GM12878 (cell line): Measurements from ENCODE around the gene RNLS. TPM values are rescaled to one million over a fixed set of nuclear protein-coding genes. Genes with fewer than 3 reads are reported as not detected.

Source experiments
- ATAC-seq: fragments of 200-7000 bp; cut with Tn5 transposase; 3 replicates; pipeline ENCODE4 v1.9.1; 2020; ENCODE audit warnings: mild to moderate bottlenecking, moderate library complexity
- BruUV-seq: library from RNA; stranded (reverse); fragments of 400-500 nt; replicated peaks from 2 replicates; lab custom pipeline; 2021; lab: Mats Ljungman, UMichigan
- CTCF ChIA-PET: fragments of 300-600 bp; sonication (Branson Sonifier 250); formaldehyde crosslinking; extraction: SDS; loops from one replicate; lab custom pipeline; 2021; ENCODE audit warnings: inconsistent platforms; lab: Yijun Ruan, JAX
- POLR2A ChIA-PET: fragments of 350-600 bp; formaldehyde crosslinking; extraction: SDS; loops from one replicate; lab custom pipeline; 2021; ENCODE audit warnings: inconsistent platforms; lab: Charles Lee
- RAD21 ChIA-PET: fragments of 300-600 bp; sonication (Branson Sonifier 250); formaldehyde crosslinking; loops from one replicate; lab custom pipeline; 2023; ENCODE audit warnings: antibody characterized with exemption; ENCODE audit not compliant: unreplicated experiment; lab: Charles Lee
- SMC1A ChIA-PET: fragments of 300-600 bp; sonication (Branson Sonifier 250); formaldehyde crosslinking; loops from one replicate; lab custom pipeline; 2023; ENCODE audit not compliant: unreplicated experiment, uncharacterized antibody; lab: Charles Lee
- DNase-seq: peaks from one replicate; pipeline ENCODE4 v3.0.0-alpha.2; 2011; ENCODE audit warnings: low read depth, low spot score
- FAIRE-seq: peaks from 3 replicates; lab custom pipeline; 2011; peaks lifted over from hg19 to GRCh38; lab: Jason Lieb, UNC
- H2AFZ ChIP-seq: 2 replicates; pipeline ENCODE4 v1.6.0; 2011; ENCODE audit warnings: low read depth, low read length, control low read depth; ENCODE audit not compliant: control insufficient read depth
- H3K27ac ChIP-seq: 2 replicates; pipeline ENCODE4 v1.5.1; 2011; ENCODE audit warnings: control low read depth; ENCODE audit not compliant: control insufficient read depth, insufficient read depth
- H3K27me3 ChIP-seq, 2 experiments: replicated peaks in 1 of 2; 2 replicates each; pipeline versions ENCODE4 v1.6.0 to v1.6.1; 2011; ENCODE audit warnings: low read length in 1 of 2; ENCODE audit not compliant: control insufficient read depth in 2 of 2, insufficient read depth in 2 of 2
- H3K36me3 ChIP-seq, 2 experiments: 2 replicates each; pipeline ENCODE4 v1.5.1; 2011; ENCODE audit warnings: low read length in 1 of 2; ENCODE audit not compliant: control insufficient read depth in 2 of 2, insufficient read depth in 2 of 2
- H3K4me1 ChIP-seq: 2 replicates; pipeline ENCODE4 v1.6.1; 2011; ENCODE audit warnings: mild to moderate bottlenecking, low read length, moderate library complexity, mixed read lengths; ENCODE audit not compliant: control insufficient read depth, insufficient read depth
- H3K4me2 ChIP-seq: 2 replicates; pipeline ENCODE4 v1.6.0; 2011; ENCODE audit warnings: control low read depth; ENCODE audit not compliant: control insufficient read depth, insufficient read depth
- H3K4me3 ChIP-seq: fragments of 200-600 bp; sonication (generic); 2 replicates; pipeline ENCODE4 v1.5.1; 2016
- H3K79me2 ChIP-seq: 2 replicates; pipeline ENCODE4 v1.6.0; 2011; ENCODE audit warnings: low read length; ENCODE audit not compliant: control insufficient read depth, insufficient read depth
- H3K9ac ChIP-seq: 2 replicates; pipeline ENCODE4 v1.8.0; 2011; ENCODE audit warnings: low read length, control low read depth, mixed read lengths; ENCODE audit not compliant: control insufficient read depth, insufficient read depth
- H3K9me3 ChIP-seq: replicated peaks from 3 replicates; pipeline ENCODE4 v1.5.1; 2011; ENCODE audit warnings: mild to moderate bottlenecking, low read length; ENCODE audit not compliant: control insufficient read depth, insufficient read depth
- H4K20me1 ChIP-seq: 2 replicates; pipeline ENCODE4 v1.6.0; 2011; ENCODE audit not compliant: control insufficient read depth, insufficient read depth
- BMI1 ChIP-seq: fragments of 450-650 bp; IDR thresholded peaks from 2 replicates; pipeline ENCODE4 v1.6.1; 2016; ENCODE audit warnings: mild to moderate bottlenecking, moderate library complexity, borderline replicate concordance
- CHD2 ChIP-seq: IDR thresholded peaks from 2 replicates; pipeline ENCODE4 v1.6.1; 2011; ENCODE audit warnings: low read depth, low read length, improper control_type of control experiment, borderline replicate concordance
- CREM ChIP-seq: IDR thresholded peaks from 2 replicates; pipeline ENCODE4 v1.6.1; 2014; ENCODE audit warnings: antibody characterized with exemption, low read depth
- FOXM1 ChIP-seq: IDR thresholded peaks from 2 replicates; pipeline ENCODE4 v1.6.1; 2012; ENCODE audit warnings: low read depth, mild to moderate bottlenecking, inconsistent platforms, low read length, moderate library complexity
- GATAD2B ChIP-seq: fragments of 450-650 bp; conservative IDR thresholded peaks from 2 replicates; pipeline ENCODE4 v1.6.1; 2017; ENCODE audit warnings: low read depth, mild to moderate bottlenecking, moderate library complexity
- HSF1 ChIP-seq: fragments of 150-350 bp; IDR thresholded peaks from 2 replicates; pipeline ENCODE4 v1.6.1; 2014; ENCODE audit warnings: mild to moderate bottlenecking, low read depth, low read length
- SRF ChIP-seq, 2 experiments: IDR thresholded peaks; 2 replicates each; pipeline ENCODE4 v1.6.1; 2011; ENCODE audit warnings: low read depth in 2 of 2, low read length in 2 of 2, mild to moderate bottlenecking in 1 of 2, moderate library complexity in 1 of 2
- SUPT20H ChIP-seq: IDR thresholded peaks from 2 replicates; pipeline ENCODE4 v1.6.1; 2011; ENCODE audit warnings: low read depth, mild to moderate bottlenecking, low read length, moderate library complexity, borderline replicate concordance; ENCODE audit not compliant: control insufficient read depth
- ZNF217 ChIP-seq: fragments of 450-650 bp; IDR thresholded peaks from 2 replicates; pipeline ENCODE4 v1.6.1; 2017; ENCODE audit warnings: antibody characterized with exemption, mild to moderate bottlenecking
- WGBS: methylation state at CpG from one replicate; pipeline ENCODE4 v1.1.6; 2016; ENCODE audit warnings: low lambda C conversion rate; ENCODE audit not compliant: insufficient replicate concordance, insufficient coverage; ENCODE audit errors: missing lambda C conversion rate; 5-methylcytosine and 5-hydroxymethylcytosine counted together
- in situ Hi-C: fragments of 300-500 bp; cut with MboI; formaldehyde crosslinking; loops from 9 replicates; pipeline ENCODE4 v1.14.3; 2018; ENCODE audit warnings: mixed read lengths
- intact Hi-C: fragments of 100-400 bp; cut with micrococcal nuclease; formaldehyde crosslinking; loops from one replicate; pipeline ENCODE4 v1.14.2; 2022; ENCODE audit not compliant: unreplicated experiment
- polyA plus RNA-seq, 11 experiments: library from polyadenylated mRNA; depleted of rRNA in 4 of 11; unstranded in 6 of 11; stranded (reverse) in 5 of 11; fragments of >200 nt; fragmentation: Nextera tagmentation in 4 of 11; fragmentation: Illumina TruSeq in 1 of 11; extraction: Ambion mirVana in 4 of 11; extraction: Trizol in 1 of 11; gene quantifications; 1 replicate in 1 of 11; 2 replicates in 10 of 11; pipeline versions ENCODE4 v1.2.1 to v1.2.3, GENCODE V29; 2011 to 2016; ENCODE audit warnings: inconsistent platforms in 2 of 11, missing spikeins in 2 of 11, low read depth in 1 of 11
- total RNA-seq, 4 experiments: library from RNA; depleted of rRNA in 3 of 4; stranded (reverse); fragments of >200 nt in 3 of 4; fragmentation: Illumina TruSeq in 1 of 4; extraction: Trizol in 1 of 4; gene quantifications; 2 replicates each; pipeline versions ENCODE4 v1.2.1 to v1.2.3, GENCODE V29; 2013 to 2021

RNLS gene
- total and polyA plus RNA-seq, 10 of the 15 experiments (the other 5 are each of a cell fraction or from before 2014, with no cell fraction given), result 3.4 to 6.7 (median 4.6) TPM

- H3K79me2 ChIP-seq, result no peaks in the 10 kb centered on the region
- ATAC-seq (no peak), FAIRE-seq (no peak), DNase-seq (no peak)
- no peaks in the 10 kb centered on the region for H3K9me3 ChIP-seq
- no TSS peak for BruUV-seq
- no peak overlapping the region for H2AFZ ChIP-seq
- peaks cover 4% of the 10 kb centered on the region; the same call in 1 of the 2 replicates for H3K4me1 ChIP-seq
- no peaks in the 10 kb centered on the region for H4K20me1 ChIP-seq
- H3K4me2 ChIP-seq, result no peak overlapping the region
- no peak overlapping the region for H3K9ac ChIP-seq
- ChIA-PET RAD21 (interaction anchor here (1.0 kb wide), 1 partner anchor 136 kb away, joined by 3 read pairs; no protein-coding TSS in a partner anchor), CTCF (interaction anchor here (1.1 to 1.2 kb wide), 2 partner anchors 13 to 57 kb away, joined by 3 read pairs; no protein-coding TSS in a partner anchor), SMC1A (interaction anchor here (0.6 to 1.3 kb wide), 4 partner anchors 13 to 136 kb away, joined by 4 to 6 read pairs (median 6); no protein-coding TSS in a partner anchor), POLR2A (no interaction called here)
- intact Hi-C loops (no loop called here), in situ Hi-C loops (no loop called here)
- no peaks in the 10 kb centered on the region for H3K27me3 ChIP-seq
- no peak overlapping the region for H3K4me3 ChIP-seq
- H3K36me3 ChIP-seq, result no peaks in the 10 kb centered on the region
- H3K27ac ChIP-seq, result no peak overlapping the region
- TF ChIP-seq SRF (IDR thresholded peaks at IDR 0.05; ENCODE audit: low read depth in 2 of 2, low read length in 2 of 2), result no peak
- no peak for TF ChIP-seq CHD2
- no peak for TF ChIP-seq CREM
- no peak for TF ChIP-seq GATAD2B
- TF ChIP-seq HSF1, result no peak
- TF ChIP-seq BMI1, result no peak
- TF ChIP-seq FOXM1, result no peak
- no peak for TF ChIP-seq ZNF217
- no peak for TF ChIP-seq SUPT20H
- WGBS, result 56% methylated on average over 2 of the region's 2 CpGs
These were observed 329.5 kb downstream of the RNLS start for GRCh38 chr10:88253622-88254021.
